Mammary epithelial cell (primary cell): ENCODE data around the gene CDH12.
"Not testable (repeated sequence)": the region's sequence is repeated elsewhere in the genome, so short reads cannot be mapped to it uniquely, and the experiment has no call there.

Source experiments
- CTCF ChIP-seq, 2 donors: IDR thresholded peaks in 1 of 2; conservative IDR thresholded peaks in 1 of 2; 2 replicates each; pipeline ENCODE4 v1.5.1; 2011 to 2012; ENCODE audit warnings: inconsistent platforms in 2 of 2, low read length in 2 of 2, mild to moderate bottlenecking in 2 of 2, control low read depth in 1 of 2, low read depth in 1 of 2; ENCODE audit not compliant: insufficient read depth in 1 of 2; ENCODE audit errors: extremely low read depth in 1 of 2
- EZH2 ChIP-seq: IDR thresholded peaks from 2 replicates; pipeline ENCODE4 v1.6.1; 2012; ENCODE audit warnings: low read length, inconsistent platforms, borderline replicate concordance

GRCh38 chr5:22140418-22140817 lies 712.7 kb downstream of the CDH12 start:
- TF ChIP-seq CTCF (conservative IDR thresholded peaks at IDR 0.05 in 1 of 2, IDR thresholded peaks at IDR 0.05 in 1 of 2; ENCODE audit: extremely low read depth in 1 of 2, insufficient read depth in 1 of 2, low read depth in 1 of 2, low read length in 2 of 2); EZH2: not testable (repeated sequence)
